OCI-LY3 (cell line): ENCODE data around the gene APIP.

Experiments
- H2AFZ ChIP-seq: fragments of 200-600, 300-600 bp; shearing (Covaris generic); 2 replicates; pipeline ENCODE4 v1.6.0; 2014; ENCODE audit warnings: antibody characterized with exemption, low read depth, low read length
- H3K27ac ChIP-seq: fragments of 200-600, 300-600 bp; sonication (generic); 2 replicates; pipeline ENCODE4 v1.5.1; 2014; ENCODE audit warnings: mild to moderate bottlenecking, low read length, moderate library complexity, mixed read lengths
- H3K27me3 ChIP-seq: fragments of 200-600, 300-600 bp; sonication (generic); 2 replicates; pipeline ENCODE4 v1.6.1; 2014; ENCODE audit warnings: low read depth, low read length, mixed read lengths
- H3K36me3 ChIP-seq: fragments of 200-600, 300-600 bp; sonication (generic); replicated peaks from 2 replicates; pipeline ENCODE3; 2014; ENCODE audit warnings: low read depth, low read length, mixed read lengths
- H3K4me1 ChIP-seq: fragments of 300-600, 200-600 bp; sonication (generic); 2 replicates; pipeline ENCODE4 v1.6.1; 2014; ENCODE audit warnings: low read length, mixed read lengths
- H3K4me2 ChIP-seq: fragments of 200-600, 300-600 bp; sonication (generic); 2 replicates; pipeline ENCODE4 v1.6.1; 2014; ENCODE audit warnings: low read length, mixed read lengths
- H3K4me3 ChIP-seq: fragments of 300-600, 200-600 bp; sonication (generic); 2 replicates; pipeline ENCODE4 v1.5.1; 2014; ENCODE audit warnings: antibody characterized with exemption, mild to moderate bottlenecking, low read length, moderate library complexity
- H3K79me2 ChIP-seq: fragments of 300-600, 200-600 bp; shearing (Covaris generic); 2 replicates; pipeline ENCODE4 v1.6.1; 2014; ENCODE audit warnings: mild to moderate bottlenecking, low read length, mixed read lengths
- H3K9ac ChIP-seq: fragments of 300-600, 200-600 bp; shearing (Covaris generic); 2 replicates; pipeline ENCODE4 v1.6.0; 2014; ENCODE audit warnings: mild to moderate bottlenecking, low read length, moderate library complexity
- H3K9me3 ChIP-seq: fragments of 200-600, 300-600 bp; shearing (Covaris generic); 2 replicates; pipeline ENCODE4 v1.6.1; 2014; ENCODE audit warnings: low read length, mixed read lengths; ENCODE audit not compliant: insufficient read depth
- H4K20me1 ChIP-seq: fragments of 200-600, 300-600 bp; sonication (generic); 2 replicates; pipeline ENCODE4 v1.6.1; 2016; ENCODE audit warnings: low read length, mixed read lengths; ENCODE audit not compliant: insufficient read depth
- CTCF ChIP-seq: fragments of 200-600, 300-600 bp; sonication (generic); IDR thresholded peaks from 2 replicates; pipeline ENCODE4 v1.5.1; 2014; ENCODE audit warnings: antibody characterized with exemption, low read length, low read depth
- EZH2phosphoT487 ChIP-seq: fragments of 200-600 bp; shearing (Covaris generic); IDR thresholded peaks from 2 replicates; pipeline ENCODE4 v1.6.1; 2018; ENCODE audit warnings: antibody characterized with exemption, mixed run types, low read depth

APIP gene

DNA sequence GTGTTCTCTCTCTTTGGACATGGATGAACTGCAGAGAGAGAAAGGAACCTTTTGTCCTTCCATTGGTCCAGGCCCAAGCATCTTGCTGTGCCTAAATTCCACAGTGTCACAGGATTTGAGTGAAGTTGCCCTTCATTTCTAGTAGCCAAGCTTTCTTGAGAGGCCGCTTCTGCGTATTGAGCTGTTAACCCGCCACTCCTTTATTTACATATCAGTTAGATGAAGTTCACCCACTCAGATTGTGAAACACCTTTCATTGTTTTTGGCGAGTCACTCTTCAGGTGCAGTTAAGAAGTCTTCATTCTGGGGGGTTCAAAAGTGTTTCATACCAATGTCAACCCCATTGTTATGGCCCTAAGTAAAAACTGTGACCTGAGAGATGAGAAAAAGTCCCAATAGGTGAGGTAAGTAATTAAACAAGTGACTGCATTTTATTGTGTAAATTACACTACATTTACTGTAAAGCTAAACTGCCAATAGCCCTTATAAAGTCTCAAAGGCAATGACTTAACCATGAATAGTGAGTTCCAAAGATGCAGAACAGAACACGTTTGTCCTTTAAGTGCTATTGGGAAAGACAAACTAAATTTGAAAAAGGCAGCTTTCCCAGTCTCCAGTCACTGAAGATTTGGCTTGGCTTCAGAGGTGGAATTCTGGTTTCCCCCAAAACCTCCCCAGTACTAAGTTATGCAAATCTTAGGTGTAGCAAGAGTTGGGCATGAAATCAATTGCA is 61.0 kb downstream of the APIP start:
- no peak for TF ChIP-seq EZH2phosphoT487
- no peak for TF ChIP-seq CTCF
- H3K4me1 ChIP-seq: peaks cover 8% of the 10 kb centered on the region
- 0 out of 2 replicates have a peak, but pooled peaks cover 3% of the 10 kb centered on the region for H3K27me3 ChIP-seq
- no peaks in the 10 kb centered on the region for H3K79me2 ChIP-seq
- H3K4me2 ChIP-seq: no peak overlapping the region
- no peak overlapping the region for H3K4me3 ChIP-seq
- no peak overlapping the region for H3K9ac ChIP-seq
- no peak overlapping the region for H3K27ac ChIP-seq
- no peak overlapping the region for H2AFZ ChIP-seq
- H3K9me3 ChIP-seq: no peaks in the 10 kb centered on the region
- no peaks in the 10 kb centered on the region for H4K20me1 ChIP-seq
- H3K36me3 ChIP-seq: no peaks in the 10 kb centered on the region

GRCh38 chr11:34851916-34852315 is 64.3 kb downstream of the APIP start:
- Histone ChIP-seq H3K4me1 (peaks cover 8% of the 10 kb centered on the region), H3K9me3 (no peaks in the 10 kb centered on the region), H3K4me3 (no peak overlapping the region), H3K9ac (no peak overlapping the region), H3K4me2 (no peak overlapping the region), H3K79me2 (no peaks in the 10 kb centered on the region), H3K36me3 (no peaks in the 10 kb centered on the region), H3K27ac (no peak overlapping the region), H3K27me3 (0 out of 2 replicates have a peak, but pooled peaks cover 3% of the 10 kb centered on the region), H4K20me1 (no peaks in the 10 kb centered on the region), H2AFZ (no peak overlapping the region)
- TF ChIP-seq EZH2phosphoT487 (no peak), CTCF (no peak)

DNA sequence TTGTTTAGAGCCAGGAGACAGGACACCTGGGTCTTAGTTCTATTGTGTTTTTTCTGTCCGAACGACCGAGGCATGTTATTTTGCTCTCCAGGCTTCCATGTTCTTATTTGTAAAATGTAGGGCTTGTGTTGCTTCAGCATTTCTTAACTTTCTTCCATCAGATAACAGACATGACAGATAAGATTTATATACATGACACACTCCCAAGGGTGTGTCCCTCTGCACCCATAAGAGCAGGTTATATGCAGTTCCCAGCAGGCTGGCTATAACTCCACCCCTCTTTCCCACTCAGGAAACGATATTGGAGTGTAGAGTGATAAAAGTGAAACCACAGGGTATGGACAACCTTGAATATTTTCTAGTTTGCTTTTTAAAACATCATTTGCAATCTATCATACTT is 65.8 kb downstream of the APIP start:
- no peak overlapping the region for H3K9ac ChIP-seq
- H3K27me3 ChIP-seq: 0 out of 2 replicates have a peak, but pooled peaks cover 3% of the 10 kb centered on the region
- H3K4me2 ChIP-seq: no peak overlapping the region
- no peaks in the 10 kb centered on the region for H4K20me1 ChIP-seq
- no peak overlapping the region for H3K4me3 ChIP-seq
- H2AFZ ChIP-seq: no peak overlapping the region
- H3K36me3 ChIP-seq: no peaks in the 10 kb centered on the region
- no peaks in the 10 kb centered on the region for H3K9me3 ChIP-seq
- TF ChIP-seq EZH2phosphoT487: no peak
- no peak for TF ChIP-seq CTCF
- H3K4me1 ChIP-seq: peaks cover 2% of the 10 kb centered on the region
- H3K79me2 ChIP-seq: no peaks in the 10 kb centered on the region
- H3K27ac ChIP-seq: no peak overlapping the region

DNA sequence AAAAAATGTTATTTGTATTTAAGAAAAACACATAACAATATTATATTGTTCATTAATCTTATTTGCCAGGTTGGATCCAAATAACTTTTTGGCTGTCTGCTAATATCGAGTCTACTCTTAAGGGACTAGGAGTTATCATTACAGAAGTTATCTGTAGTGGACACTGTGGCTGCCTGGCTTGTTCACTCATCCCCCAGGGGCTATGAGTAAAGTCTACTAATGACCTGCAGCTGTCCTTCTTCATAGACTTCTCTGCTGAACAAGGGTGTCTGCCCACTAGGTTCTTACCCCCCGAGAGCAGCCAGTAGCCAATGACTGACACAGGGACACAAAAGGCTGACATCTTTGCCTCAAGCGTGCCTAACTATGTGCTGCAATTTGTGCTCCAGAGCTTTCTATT is 69.7 kb downstream of the APIP start:
- Histone ChIP-seq H3K79me2 (no peaks in the 10 kb centered on the region), H3K4me1 (no peaks in the 10 kb centered on the region), H3K9me3 (no peaks in the 10 kb centered on the region), H3K9ac (no peak overlapping the region), H3K27ac (no peak overlapping the region), H3K36me3 (no peaks in the 10 kb centered on the region), H3K4me2 (no peak overlapping the region), H2AFZ (no peak overlapping the region), H4K20me1 (no peaks in the 10 kb centered on the region), H3K27me3 (0 out of 2 replicates have a peak, but pooled peaks cover 5% of the 10 kb centered on the region), H3K4me3 (no peak overlapping the region)
- TF ChIP-seq EZH2phosphoT487 (no peak), CTCF (no peak)
